ENCODE measurements around the gene PYGB.

DNA sequence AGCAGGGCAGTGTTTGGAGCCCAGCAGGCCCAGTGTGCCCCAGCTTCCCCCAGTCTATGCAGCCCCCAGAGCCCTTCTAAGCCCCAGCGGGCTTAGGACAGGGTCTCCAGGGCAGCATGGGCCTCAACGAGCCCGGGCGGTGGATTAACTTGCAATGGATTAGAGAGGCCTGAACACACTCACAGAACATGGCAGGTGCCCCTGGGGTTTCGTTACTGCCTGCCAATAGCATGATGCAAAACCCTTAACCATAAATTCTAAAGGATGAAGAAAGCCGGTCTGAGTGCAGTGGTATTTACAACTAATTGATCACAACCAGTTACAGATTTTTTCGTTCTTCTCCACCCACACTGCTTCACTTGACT, 33.5 kb upstream of the PYGB start:
- TF ChIP-seq RARB (CRISPR knock-in tag; IDR thresholded peaks at IDR 0.05) (no peak), ZNF70 (CRISPR knock-in tag; IDR thresholded peaks at IDR 0.05) (no peak), ZC3H10 (CRISPR knock-in tag; IDR thresholded peaks at IDR 0.05) (no peak), ZFP30 (CRISPR knock-in tag; IDR thresholded peaks at IDR 0.05) (no peak), ZFP3 (CRISPR knock-in tag; IDR thresholded peaks at IDR 0.05) (no peak), ISL1 (CRISPR knock-in tag; IDR thresholded peaks at IDR 0.05) (no peak), TOX (CRISPR knock-in tag; IDR thresholded peaks at IDR 0.05; ENCODE audit: borderline replicate concordance) (no peak), ZNF8 (CRISPR knock-in tag; IDR thresholded peaks at IDR 0.05) (no peak), CSDC2 (CRISPR knock-in tag; IDR thresholded peaks at IDR 0.05) (no peak)
- TF ChIP-seq, protein P1, sequence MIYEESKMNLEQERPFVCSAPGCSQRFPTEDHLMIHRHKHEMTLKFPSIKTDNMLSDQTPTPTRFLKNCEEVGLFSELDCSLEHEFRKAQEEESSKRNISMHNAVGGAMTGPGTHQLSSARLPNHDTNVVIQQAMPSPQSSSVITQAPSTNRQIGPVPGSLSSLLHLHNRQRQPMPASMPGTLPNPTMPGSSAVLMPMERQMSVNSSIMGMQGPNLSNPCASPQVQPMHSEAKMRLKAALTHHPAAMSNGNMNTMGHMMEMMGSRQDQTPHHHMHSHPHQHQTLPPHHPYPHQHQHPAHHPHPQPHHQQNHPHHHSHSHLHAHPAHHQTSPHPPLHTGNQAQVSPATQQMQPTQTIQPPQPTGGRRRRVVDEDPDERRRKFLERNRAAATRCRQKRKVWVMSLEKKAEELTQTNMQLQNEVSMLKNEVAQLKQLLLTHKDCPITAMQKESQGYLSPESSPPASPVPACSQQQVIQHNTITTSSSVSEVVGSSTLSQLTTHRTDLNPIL (CRISPR knock-in tag; IDR thresholded peaks at IDR 0.05; ENCODE audit: low read depth): no peak
- TF ChIP-seq, protein P2, sequence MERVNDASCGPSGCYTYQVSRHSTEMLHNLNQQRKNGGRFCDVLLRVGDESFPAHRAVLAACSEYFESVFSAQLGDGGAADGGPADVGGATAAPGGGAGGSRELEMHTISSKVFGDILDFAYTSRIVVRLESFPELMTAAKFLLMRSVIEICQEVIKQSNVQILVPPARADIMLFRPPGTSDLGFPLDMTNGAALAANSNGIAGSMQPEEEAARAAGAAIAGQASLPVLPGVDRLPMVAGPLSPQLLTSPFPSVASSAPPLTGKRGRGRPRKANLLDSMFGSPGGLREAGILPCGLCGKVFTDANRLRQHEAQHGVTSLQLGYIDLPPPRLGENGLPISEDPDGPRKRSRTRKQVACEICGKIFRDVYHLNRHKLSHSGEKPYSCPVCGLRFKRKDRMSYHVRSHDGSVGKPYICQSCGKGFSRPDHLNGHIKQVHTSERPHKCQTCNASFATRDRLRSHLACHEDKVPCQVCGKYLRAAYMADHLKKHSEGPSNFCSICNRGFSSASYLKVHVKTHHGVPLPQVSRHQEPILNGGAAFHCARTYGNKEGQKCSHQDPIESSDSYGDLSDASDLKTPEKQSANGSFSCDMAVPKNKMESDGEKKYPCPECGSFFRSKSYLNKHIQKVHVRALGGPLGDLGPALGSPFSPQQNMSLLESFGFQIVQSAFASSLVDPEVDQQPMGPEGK (CRISPR knock-in tag; IDR thresholded peaks at IDR 0.05; ENCODE audit: borderline replicate concordance): no peak
- TF ChIP-seq, protein P3, sequence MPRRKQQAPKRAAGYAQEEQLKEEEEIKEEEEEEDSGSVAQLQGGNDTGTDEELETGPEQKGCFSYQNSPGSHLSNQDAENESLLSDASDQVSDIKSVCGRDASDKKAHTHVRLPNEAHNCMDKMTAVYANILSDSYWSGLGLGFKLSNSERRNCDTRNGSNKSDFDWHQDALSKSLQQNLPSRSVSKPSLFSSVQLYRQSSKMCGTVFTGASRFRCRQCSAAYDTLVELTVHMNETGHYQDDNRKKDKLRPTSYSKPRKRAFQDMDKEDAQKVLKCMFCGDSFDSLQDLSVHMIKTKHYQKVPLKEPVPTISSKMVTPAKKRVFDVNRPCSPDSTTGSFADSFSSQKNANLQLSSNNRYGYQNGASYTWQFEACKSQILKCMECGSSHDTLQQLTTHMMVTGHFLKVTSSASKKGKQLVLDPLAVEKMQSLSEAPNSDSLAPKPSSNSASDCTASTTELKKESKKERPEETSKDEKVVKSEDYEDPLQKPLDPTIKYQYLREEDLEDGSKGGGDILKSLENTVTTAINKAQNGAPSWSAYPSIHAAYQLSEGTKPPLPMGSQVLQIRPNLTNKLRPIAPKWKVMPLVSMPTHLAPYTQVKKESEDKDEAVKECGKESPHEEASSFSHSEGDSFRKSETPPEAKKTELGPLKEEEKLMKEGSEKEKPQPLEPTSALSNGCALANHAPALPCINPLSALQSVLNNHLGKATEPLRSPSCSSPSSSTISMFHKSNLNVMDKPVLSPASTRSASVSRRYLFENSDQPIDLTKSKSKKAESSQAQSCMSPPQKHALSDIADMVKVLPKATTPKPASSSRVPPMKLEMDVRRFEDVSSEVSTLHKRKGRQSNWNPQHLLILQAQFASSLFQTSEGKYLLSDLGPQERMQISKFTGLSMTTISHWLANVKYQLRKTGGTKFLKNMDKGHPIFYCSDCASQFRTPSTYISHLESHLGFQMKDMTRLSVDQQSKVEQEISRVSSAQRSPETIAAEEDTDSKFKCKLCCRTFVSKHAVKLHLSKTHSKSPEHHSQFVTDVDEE (CRISPR knock-in tag; IDR thresholded peaks at IDR 0.05): no peak
- TF ChIP-seq, protein P4, sequence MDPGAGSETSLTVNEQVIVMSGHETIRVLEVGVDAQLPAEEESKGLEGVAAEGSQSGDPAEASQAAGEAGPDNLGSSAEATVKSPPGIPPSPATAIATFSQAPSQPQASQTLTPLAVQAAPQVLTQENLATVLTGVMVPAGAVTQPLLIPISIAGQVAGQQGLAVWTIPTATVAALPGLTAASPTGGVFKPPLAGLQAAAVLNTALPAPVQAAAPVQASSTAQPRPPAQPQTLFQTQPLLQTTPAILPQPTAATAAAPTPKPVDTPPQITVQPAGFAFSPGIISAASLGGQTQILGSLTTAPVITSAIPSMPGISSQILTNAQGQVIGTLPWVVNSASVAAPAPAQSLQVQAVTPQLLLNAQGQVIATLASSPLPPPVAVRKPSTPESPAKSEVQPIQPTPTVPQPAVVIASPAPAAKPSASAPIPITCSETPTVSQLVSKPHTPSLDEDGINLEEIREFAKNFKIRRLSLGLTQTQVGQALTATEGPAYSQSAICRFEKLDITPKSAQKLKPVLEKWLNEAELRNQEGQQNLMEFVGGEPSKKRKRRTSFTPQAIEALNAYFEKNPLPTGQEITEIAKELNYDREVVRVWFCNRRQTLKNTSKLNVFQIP (CRISPR knock-in tag; IDR thresholded peaks at IDR 0.05; ENCODE audit: borderline replicate concordance, low read depth): no peak
